Activated CD4-positive, alpha-beta T cell treated with anti-CD3 and anti-CD28 coated beads for 48 hours (primary cell): ENCODE measurements around the gene GPS1.
A peak's percentile ranks its signal among the peaks of the same experiment; 100 is the strongest.

Experiments
- DNase-seq: peaks from one replicate; pipeline ENCODE4 v3.0.0-alpha.2; 2020

The GPS1 gene

GRCh38 chr17:82051776-82052637, at the start of gene GPS1, which contains the start of gene RFNG:
Gene GPS1 (plus strand): TSS chr17:82051898. CDS start chr17:82051932, 34 bp downstream.
Gene RFNG (minus strand): TSS chr17:82051811. CDS start chr17:82051766, 45 bp downstream.
- peak; percentile 87 for DNase-seq

DNA sequence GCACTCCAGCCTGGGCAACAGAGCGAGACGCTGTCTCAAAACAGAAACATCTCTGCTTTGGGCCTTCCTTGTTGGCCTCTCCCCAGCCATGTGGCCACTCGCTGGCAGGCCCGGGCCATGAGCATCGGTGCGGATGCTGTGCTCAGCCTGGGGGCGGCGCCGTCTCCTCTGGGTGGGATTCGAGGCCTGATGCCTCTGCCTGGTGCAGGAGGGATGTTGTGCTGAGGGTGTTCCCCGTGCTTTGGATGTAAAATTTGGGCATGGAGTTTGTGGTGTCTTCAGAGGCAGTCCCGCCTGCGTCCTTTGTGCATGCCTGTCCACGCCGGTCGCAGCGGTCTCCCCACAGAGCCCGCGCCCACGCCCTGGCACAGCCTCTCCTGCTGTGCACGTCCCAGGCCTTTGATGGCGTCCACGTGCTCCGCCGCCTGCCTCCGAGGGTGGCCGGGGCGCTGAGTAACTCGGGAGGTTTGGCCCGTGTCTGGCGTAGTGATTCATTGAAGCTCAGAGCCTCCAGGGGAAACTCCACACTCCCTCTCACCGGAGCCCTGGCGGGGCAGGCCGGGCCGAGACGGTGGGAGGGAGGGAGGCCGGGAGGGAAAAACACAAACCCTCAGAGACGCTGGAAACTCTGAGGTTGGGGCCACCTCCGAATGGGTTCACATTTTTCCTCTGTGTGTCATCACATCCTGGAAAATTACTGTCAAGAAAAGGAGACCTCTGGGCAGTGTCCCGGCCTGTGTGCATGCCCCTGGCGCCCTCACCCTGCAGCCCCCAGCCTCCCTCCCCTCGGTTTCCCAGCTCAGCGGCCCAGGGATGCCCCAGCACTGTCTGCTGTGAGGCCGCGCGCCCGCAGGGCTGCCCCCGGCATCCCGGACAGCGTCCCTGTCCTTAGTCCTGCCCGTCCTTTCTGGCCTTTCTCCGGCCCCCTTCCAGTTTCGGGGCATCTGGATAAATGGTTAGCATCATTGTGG, 48.0 kb upstream of the GPS1 start:
- peak; percentile 47 for DNase-seq

DNA sequence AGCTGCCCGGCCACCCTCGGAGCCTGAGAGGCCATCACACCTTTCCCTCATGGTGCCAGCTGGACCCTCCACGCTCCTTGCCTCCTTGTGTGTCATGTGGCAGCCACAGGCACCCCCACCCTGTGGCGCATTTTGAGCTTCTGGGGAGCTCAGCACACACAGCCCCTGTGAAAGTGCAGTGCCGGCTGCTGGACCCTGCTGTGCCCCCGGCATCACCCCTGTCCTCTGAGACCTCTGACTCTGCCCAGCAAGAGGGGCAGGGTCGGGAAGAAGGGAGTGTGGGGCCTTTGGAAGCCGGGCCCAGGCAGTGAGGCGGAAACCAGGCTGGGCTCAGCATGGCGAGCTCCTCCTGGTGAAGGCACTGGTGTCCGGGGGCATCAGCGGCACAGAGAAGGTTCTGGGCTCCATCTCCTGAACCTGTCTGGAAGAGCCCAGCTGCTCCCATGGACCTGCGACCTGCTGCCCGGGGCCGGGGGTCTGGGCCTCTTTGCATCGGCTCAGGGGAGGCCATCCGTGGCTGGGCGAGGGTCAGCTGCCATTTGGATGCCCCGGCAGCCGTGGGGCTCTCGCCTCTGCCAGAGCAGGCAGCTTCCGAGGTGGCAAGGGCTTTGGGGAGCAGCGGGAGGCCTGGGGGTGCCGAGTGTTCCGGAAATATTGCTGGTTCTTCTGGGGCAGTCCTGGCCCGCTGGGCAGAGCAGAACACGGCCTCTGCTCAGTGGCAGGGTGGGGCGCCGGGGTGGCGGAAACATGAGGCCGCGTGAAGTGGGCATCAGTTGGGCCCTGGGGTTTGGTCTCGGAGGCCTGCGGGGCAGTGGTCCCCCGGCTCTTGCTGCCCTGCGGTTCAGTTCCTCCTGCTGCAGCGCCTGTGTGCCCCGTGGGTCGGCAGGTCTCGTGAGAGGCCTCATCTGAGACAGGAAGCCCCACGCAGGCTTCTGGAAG, 46.9 kb upstream of the GPS1 start:
- DNase-seq, result no peak

DNA sequence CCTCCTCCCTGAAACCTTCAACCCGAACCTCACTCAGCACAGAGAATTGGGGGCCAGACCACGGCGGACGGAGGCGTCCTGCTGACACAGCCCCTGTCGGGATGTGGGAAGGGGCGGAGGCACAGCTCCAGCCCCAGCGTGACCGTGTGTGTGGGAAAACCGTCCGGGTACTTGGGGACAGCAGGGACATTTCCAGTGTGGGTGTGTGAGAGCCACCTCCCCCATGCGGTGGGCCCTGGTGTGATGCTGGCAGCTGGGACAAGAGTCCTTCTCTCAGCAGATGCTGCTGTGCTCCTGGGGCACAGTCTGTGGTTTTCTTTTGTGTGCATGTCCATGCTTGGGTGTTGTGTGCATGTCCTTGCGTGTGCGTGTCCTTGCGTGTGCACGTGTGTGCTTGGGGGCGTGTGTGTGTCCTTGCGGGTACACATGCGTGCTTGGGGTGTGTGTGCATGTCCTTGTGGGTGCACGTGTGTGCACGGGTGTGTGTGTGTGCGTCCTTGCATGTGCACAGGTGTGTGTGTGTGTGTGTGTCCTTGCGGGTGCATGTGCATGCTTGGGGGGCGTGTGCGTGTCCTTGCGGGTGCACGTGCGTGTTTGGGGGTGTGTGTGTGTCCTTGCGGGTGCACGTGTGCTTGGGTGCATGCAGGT, 45.9 kb upstream of the GPS1 start:
- no peak for DNase-seq

- DNase-seq, result no peak
Observed at GRCh38 chr17:82006468-82007227, 45.0 kb upstream of the GPS1 start.

- no peak for DNase-seq
Observed at GRCh38 chr17:82007228-82007494, 44.5 kb upstream of the GPS1 start.

DNA sequence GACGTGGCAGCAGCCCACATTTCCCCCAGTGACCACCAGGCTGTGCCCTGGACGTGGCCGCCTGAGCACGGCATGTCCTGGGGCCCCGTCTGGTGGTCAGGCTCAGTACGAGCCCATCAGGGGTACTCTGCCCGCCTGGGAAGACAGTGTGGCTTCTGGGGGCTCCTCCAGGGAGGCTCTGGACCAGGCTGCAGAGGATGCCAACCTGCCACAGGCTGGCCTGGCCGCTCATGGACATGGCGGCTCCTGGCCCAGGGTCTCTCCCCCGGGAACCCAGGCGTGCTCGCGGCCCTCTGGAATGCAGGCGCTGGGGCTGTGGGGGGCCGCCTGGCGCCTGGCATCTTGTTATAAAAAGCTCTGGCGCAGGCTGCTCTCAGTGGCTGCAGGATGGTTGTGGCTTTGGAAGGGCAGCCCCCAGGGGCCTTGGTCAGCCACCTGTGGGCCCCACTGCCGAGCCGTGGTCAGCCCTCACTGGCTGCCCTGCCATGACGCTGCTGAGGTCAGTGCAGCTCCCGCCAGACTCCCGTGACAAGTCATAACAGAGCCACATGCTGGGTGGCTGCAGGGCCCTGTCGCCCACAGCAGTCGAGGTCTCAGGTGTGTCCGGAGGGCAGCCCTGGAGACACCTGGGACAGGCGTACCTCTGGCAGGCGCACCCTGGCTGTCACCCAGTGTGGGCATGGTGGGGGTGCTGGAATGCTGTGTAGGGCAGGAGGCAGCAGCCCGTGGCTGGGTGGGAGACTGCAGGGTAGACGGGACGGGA, 44.0 kb upstream of the GPS1 start:
- DNase-seq, result no peak

DNA sequence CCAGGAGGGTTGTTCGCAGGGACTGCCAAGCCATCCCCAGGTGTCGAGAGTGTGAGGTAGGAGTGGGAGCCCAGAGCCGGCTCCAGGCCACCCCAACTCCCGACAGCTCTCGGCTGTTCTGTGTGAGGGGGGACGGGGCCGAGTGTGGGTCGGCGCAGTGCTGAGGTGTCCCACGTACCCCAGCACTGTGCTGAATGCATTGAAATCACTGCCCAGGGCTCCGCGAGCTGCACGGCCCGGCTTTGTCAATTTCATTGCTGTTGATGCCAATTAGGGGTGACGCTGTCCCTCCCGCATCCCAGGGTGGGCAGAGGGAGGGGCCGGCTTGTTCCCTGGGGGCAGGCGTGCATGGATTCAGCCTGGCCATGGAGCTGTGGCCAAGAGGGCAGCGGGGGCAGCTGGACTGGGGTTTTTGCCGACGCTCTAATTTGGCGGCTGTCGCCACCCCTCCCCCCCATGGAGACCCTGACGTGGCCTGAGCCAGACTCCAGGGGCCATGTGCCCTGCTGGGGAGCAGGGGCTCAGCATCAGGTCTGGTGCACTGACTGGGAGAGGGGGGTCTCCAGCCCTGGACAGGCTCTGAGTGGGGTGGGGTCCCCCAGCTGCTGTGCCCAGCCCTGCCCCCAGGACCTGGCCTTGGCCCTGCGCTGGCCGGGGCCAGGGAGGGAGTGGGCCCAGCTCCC, 43.3 kb upstream of the GPS1 start:
- no peak for DNase-seq

DNA sequence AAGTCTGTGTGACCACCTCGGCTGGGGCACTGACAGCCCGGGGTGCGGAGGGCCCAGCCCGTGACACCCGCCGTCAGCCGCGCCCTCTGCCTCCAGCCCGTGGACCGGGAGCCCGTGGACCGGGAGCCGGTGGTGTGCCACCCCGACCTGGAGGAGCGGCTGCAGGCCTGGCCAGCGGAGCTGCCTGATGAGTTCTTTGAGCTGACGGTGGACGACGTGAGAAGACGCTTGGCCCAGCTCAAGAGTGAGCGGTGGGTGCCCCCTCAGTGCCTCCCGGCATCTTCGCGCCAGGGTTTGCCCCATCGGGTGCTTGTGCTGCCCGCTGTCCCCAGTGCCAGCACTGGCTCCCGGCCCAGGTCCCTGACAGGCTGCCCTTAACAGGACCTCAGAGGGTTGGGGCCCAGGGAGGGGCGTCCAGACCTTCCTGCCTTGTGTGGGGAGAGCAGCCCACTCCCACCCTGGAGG, 42.7 kb upstream of the GPS1 start:
- no peak for DNase-seq

DNA sequence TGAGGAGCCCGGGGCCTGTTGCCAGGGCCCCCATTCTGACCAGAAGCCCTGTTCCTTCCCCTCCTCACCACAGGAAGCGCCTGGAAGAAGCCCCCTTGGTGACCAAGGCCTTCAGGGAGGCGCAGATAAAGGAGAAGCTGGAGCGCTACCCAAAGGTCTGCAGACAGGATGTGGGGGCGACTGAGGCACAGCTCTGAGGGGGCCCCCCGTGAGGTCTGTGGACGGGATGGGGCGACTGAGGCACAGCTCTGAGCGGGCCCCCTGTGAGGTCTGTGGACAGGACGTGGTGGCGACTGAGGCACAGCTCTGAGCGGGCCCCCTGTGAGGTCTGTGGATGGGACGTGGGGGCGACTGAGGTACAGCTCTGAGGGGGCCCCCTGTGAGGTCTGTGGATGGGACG, 42.3 kb upstream of the GPS1 start:
- no peak for DNase-seq

GRCh38 chr17:82010575-82011525, 40.8 kb upstream of the GPS1 start:
- no peak for DNase-seq

GRCh38 chr17:82011617-82012187, 40.0 kb upstream of the GPS1 start:
- DNase-seq, result no peak

- DNase-seq, result no peak
Observed at GRCh38 chr17:82012261-82012639, 39.4 kb upstream of the GPS1 start.

DNA sequence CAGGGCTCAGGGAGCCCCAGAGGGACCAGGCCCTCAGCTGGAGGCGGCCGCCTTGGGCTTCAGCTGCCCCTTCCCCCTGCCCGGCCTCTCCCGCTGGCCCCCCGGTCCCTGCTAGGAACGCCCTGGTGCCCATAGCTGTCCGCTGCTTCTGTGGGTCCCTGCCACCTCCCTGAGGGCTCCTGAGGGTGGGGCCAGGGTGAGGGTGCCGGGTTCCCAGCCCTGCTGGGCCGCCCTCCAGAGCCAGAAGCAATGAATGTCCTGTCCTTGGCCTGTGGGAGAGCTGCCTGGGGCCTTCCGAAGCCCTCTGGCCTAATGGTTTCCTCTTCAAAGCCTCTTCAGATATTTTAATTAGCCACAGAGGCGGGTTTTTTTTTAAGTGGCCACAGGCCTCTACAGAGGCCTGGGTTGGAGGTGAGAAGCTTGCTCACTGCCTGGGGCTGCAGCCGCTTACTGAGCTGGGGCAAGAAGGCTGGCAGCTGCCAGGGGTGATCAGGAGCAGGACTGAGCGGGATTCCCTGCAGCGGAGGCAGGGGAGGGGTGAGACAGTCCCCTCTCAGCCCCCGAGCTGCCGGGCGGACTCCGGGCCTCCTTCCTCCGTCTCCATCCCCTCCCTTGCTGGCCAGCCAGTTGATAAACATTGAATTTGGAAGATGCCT, 38.9 kb upstream of the GPS1 start:
- no peak for DNase-seq

DNA sequence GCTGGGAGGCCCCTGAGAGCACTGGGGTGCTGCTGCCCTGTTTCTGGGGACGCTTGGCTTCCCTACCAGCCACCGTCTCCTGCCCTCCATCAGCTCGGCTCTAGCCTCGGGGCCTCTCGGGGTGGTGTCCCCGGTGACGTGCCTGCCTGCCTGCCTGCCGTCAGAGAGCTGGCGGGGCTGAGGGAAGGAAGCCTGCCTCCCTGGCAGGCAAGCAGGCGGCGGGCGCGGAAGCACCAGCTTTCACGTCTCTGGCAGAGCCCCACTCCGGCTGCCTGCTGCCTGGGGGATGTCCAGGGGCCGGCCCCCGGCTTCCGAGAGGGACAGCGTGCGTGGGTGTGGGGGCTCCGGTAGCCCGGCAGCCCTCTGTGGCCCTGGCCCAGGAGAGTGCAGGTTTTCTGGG, 38.4 kb upstream of the GPS1 start:
- DNase-seq, result no peak

DNA sequence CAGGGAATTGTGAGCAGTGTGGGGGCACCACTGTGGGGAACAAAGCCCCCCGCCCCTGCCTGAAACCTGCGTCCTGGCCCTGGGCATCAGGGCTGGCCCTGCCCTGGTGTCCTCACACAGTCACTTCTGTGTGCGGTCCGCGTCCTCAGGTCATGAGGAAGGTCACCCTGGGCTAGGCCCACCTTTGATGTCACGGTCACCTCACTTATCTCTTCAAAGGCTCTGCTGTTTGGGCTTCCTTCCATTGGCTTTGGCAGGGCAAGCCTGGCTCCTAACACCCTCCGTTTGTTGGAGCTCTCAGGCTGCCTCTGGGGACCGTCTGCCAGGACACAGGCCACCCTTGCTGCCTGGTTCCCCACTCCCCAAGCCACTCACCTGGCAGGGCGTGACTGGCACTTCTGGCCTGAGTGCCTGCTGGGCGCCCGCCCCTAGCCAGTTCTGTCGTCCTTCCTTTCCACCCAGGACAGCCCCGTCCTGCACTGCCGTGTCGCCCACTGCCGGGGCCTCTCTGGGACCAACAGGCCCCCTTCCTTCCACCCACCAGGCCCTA, 37.9 kb upstream of the GPS1 start:
- no peak for DNase-seq

- DNase-seq, result no peak
Observed at GRCh38 chr17:82014432-82014831, 37.3 kb upstream of the GPS1 start.

- DNase-seq, result no peak
Observed at GRCh38 chr17:82014971-82015310, 36.8 kb upstream of the GPS1 start.
